Peyer's patch (tissue), 4 donors: ENCODE data around the gene SERGEF.

Experiments used
- CTCF ChIP-seq, 6 experiments: fragments of 450-650 bp in 4 of 6; fragments of 200-600 bp in 2 of 6; sonication (generic) in 1 of 6; IDR thresholded peaks; one replicate each; pipeline ENCODE4 v1.5.1; 2017 to 2019; ENCODE audit warnings: antibody characterized with exemption in 6 of 6, mild to moderate bottlenecking in 3 of 6, moderate library complexity in 1 of 6
- POLR2A ChIP-seq, 2 donors: fragments of 450-650 bp; IDR thresholded peaks; one replicate each; pipeline ENCODE4 v1.5.1; 2017; ENCODE audit warnings: antibody characterized with exemption in 2 of 2, mild to moderate bottlenecking in 2 of 2, moderate library complexity in 2 of 2

DNA sequence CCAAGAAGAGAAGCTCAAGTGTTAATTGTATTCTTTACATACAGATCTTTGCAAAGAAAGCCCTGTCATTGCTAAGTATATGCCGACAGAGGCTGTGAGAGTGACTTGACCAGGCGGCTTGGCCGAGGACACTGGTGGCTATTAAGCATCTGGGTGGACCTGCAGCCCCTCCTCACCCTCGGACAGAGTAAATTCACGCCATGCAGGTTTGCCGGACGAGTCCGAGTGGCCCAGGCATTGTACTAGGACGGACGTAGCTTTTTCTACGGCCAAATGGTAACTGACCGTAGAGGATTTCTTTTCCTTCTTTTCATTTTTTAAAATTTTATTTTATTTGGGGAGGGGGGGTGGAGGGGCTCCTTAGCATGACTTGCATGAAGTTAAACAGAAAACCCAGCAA is 231.2 kb downstream of the SERGEF start:
- no peak for TF ChIP-seq CTCF (IDR thresholded peaks at IDR 0.05)
- no peak for TF ChIP-seq POLR2A (IDR thresholded peaks at IDR 0.05)
